Measurements from ENCODE around the gene GPR15. TPM values are rescaled to one million over a fixed set of nuclear protein-coding genes. Genes with fewer than 3 reads are reported as not detected.

Gene GPR15
- total RNA-seq, 1 experiment from 2014 or later = not detected

- Histone ChIP-seq H3K36me3 (replicated peaks; ENCODE audit: control insufficient read depth, insufficient read depth, low read length) (no peaks in the 10 kb centered on the region), H3K4me3 (ENCODE audit: insufficient read depth, low read depth, low read length) (no peak overlapping the region), H3K27me3 (ENCODE audit: control insufficient read depth, insufficient read depth, low read length) (no peaks in the 10 kb centered on the region)
- DNase-seq = no peak
Measured at GRCh38 chr3:98542623-98543022, 10.8 kb downstream of the GPR15 start.

DNA sequence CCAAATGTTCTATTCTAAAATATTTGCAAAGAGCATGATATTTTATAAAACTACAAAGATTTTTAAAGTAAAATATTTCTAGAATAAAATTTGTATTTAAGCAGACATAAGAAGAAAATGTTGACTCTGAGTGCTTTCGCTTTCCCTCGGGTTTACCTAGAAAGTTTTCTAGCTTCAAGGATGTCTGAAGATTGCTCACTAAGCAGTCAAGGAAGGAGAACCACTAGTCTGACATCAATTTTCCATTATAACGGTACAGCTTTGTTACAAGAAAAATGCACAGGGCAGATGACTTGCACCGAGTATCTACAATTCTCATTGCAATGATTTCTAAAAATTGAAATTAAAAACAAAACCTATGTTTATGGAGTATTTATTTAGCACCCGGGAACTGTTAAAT is 14.2 kb downstream of the GPR15 start:
- Histone ChIP-seq H3K27me3 (ENCODE audit: control insufficient read depth, insufficient read depth, low read length) (no peaks in the 10 kb centered on the region), H3K36me3 (replicated peaks; ENCODE audit: control insufficient read depth, insufficient read depth, low read length) (no peaks in the 10 kb centered on the region), H3K4me3 (ENCODE audit: insufficient read depth, low read depth, low read length) (no peak overlapping the region)
- no peak for DNase-seq

- no peaks in the 10 kb centered on the region for H3K36me3 ChIP-seq (replicated peaks; ENCODE audit: control insufficient read depth, insufficient read depth, low read length)
- DNase-seq = no peak
- no peak overlapping the region for H3K4me3 ChIP-seq (ENCODE audit: insufficient read depth, low read depth, low read length)
- no peaks in the 10 kb centered on the region for H3K27me3 ChIP-seq (ENCODE audit: control insufficient read depth, insufficient read depth, low read length)
Measured at GRCh38 chr3:98548544-98548943, 16.8 kb downstream of the GPR15 start.

DNA sequence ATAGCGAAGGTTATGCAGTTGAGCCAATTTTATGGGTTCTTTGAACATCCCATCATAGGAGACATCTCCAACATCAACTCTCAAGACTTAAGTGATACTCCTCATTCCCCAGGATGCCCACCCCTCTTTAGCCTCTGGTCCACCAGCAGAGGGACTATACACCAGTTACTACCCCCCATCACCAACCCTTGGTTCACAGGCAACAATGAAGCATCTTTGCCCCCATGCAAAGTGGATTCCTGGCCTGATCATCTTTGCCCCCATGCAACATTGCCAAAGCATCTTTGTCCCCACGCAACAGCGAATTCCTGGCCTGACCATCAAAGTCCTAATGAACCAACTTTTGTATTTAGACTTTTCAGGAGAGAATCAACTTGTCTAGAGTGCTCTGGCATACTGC is 19.1 kb downstream of the GPR15 start:
- Histone ChIP-seq H3K36me3 (replicated peaks; ENCODE audit: control insufficient read depth, insufficient read depth, low read length) (no peaks in the 10 kb centered on the region), H3K27me3 (ENCODE audit: control insufficient read depth, insufficient read depth, low read length) (no peaks in the 10 kb centered on the region), H3K4me3 (ENCODE audit: insufficient read depth, low read depth, low read length) (no peak overlapping the region)
- no peak for DNase-seq

DNA sequence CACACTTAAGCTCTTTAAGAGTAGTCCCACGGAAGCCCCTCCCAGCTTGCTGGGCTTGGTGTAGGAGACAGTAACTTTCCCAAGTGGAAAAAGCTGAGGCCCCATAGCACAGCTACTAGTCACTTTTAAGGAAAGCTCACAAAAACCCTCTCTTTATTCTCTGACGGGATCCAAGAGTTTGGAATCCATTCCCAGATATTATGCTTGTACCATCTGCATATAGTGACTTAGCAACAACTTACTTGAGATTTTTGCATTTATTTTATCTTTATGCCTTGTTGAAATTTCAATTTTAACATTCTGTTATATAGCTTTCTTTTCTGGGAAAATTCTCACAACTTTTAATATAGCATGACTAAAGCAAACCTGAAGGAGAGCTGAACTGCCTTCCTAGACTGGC is 19.5 kb downstream of the GPR15 start:
- no peak for DNase-seq
- Histone ChIP-seq H3K36me3 (replicated peaks; ENCODE audit: control insufficient read depth, insufficient read depth, low read length) (no peaks in the 10 kb centered on the region), H3K27me3 (ENCODE audit: control insufficient read depth, insufficient read depth, low read length) (no peaks in the 10 kb centered on the region)

DNA sequence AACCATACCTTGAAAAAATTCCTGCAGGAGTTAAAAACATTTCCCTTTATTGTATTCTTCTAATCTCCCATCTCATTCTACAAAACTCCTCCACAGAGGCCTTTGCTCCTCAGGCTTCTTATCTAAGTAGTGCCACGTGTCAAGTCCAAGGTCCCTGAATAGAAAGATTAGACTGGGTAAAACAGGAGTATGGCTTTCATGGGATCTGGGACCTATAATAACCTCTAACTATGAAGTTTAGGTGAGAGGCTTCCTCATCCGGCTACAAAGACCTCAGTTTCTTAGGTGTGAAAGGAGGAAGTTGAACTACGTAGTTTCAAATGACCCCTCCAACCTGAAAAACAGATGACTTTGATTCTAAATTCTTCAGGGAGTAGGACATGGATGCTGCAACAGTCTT is 20.0 kb downstream of the GPR15 start:
- H3K27me3 ChIP-seq (ENCODE audit: control insufficient read depth, insufficient read depth, low read length) = no peaks in the 10 kb centered on the region
- H3K36me3 ChIP-seq (replicated peaks; ENCODE audit: control insufficient read depth, insufficient read depth, low read length) = no peaks in the 10 kb centered on the region
- no peak overlapping the region for H3K4me3 ChIP-seq (ENCODE audit: insufficient read depth, low read depth, low read length)

More for the DNA sequence above, 19.5 kb downstream of the GPR15 start:
- no peak overlapping the region for H3K4me3 ChIP-seq (ENCODE audit: insufficient read depth, low read depth, low read length)

DNA sequence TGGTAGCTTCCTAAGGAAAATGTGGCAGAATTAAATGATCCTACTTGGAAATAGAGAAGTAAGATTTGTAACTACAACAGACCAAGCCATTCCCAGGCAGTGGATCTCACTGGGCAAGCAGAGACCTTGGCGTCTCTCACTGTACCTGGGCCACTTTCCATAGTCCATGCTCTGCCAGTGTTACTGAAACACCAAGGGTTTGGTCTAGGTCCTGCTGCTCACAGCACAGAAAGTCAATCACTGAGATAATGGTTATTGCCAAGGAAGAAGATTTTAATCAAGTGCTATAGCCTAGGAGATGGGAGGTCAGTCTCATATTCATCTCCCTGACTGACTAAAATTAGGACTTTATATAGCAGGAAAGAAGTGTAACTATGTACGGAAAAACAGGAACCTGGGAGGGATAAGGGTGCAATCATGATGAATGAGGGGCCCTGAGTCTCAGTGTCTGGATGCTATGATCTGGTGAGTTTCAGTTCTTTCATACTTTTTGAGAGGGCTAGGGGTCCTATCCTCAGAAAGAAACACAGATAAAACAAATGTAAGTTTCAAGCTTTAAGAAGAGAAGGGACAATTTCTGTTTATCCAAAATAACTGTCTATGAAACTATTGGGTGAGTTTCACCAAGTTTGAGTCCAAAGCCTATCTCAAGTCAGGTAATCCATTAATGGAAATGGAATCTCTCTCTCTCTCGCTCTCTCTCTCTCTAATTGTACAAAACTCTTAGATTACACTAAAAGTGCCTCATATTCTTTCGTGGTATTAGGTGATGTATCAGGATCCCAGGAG is 20.6 kb downstream of the GPR15 start:
- DNase-seq = no peak
- no peaks in the 10 kb centered on the region for H3K36me3 ChIP-seq (replicated peaks; ENCODE audit: control insufficient read depth, insufficient read depth, low read length)
- no peak overlapping the region for H3K4me3 ChIP-seq (ENCODE audit: insufficient read depth, low read depth, low read length)
- H3K27me3 ChIP-seq (ENCODE audit: control insufficient read depth, insufficient read depth, low read length) = no peaks in the 10 kb centered on the region

More for the DNA sequence above, 20.0 kb downstream of the GPR15 start:
- no peak for DNase-seq

GRCh38 chr3:98553021-98553563 is 21.3 kb downstream of the GPR15 start:
- Histone ChIP-seq H3K4me3 (ENCODE audit: insufficient read depth, low read depth, low read length) (no peak overlapping the region), H3K36me3 (replicated peaks; ENCODE audit: control insufficient read depth, insufficient read depth, low read length) (no peaks in the 10 kb centered on the region), H3K27me3 (ENCODE audit: control insufficient read depth, insufficient read depth, low read length) (no peaks in the 10 kb centered on the region)
- DNase-seq = no peak

GRCh38 chr3:98553753-98554152 is 22.0 kb downstream of the GPR15 start:
- H3K36me3 ChIP-seq (replicated peaks; ENCODE audit: control insufficient read depth, insufficient read depth, low read length) = no peaks in the 10 kb centered on the region
- H3K4me3 ChIP-seq (ENCODE audit: insufficient read depth, low read depth, low read length) = no peak overlapping the region
- DNase-seq = no peak
- H3K27me3 ChIP-seq (ENCODE audit: control insufficient read depth, insufficient read depth, low read length) = no peaks in the 10 kb centered on the region

DNA sequence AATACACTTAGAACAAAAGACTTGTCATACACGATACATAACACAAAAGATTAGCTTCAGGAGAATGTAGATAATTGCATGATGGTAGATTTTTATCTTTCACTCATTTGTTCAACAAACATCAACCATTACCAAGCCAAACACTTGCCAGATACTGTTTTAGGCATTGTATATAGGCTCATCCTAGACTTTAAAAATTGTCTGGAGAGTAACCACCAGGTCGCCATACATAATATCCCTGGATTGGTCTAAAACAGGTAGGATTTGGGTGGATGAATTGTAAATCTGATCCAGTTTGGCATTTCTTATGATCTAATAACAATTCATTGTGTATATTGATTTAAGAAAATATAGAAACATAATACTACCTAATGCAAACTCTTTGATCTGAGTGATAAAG is 22.8 kb downstream of the GPR15 start:
- DNase-seq = no peak
- Histone ChIP-seq H3K36me3 (replicated peaks; ENCODE audit: control insufficient read depth, insufficient read depth, low read length) (no peaks in the 10 kb centered on the region), H3K4me3 (ENCODE audit: insufficient read depth, low read depth, low read length) (no peak overlapping the region), H3K27me3 (ENCODE audit: control insufficient read depth, insufficient read depth, low read length) (no peaks in the 10 kb centered on the region)

- DNase-seq = no peak
- no peaks in the 10 kb centered on the region for H3K27me3 ChIP-seq (ENCODE audit: control insufficient read depth, insufficient read depth, low read length)
- H3K36me3 ChIP-seq (replicated peaks; ENCODE audit: control insufficient read depth, insufficient read depth, low read length) = no peaks in the 10 kb centered on the region
- no peak overlapping the region for H3K4me3 ChIP-seq (ENCODE audit: insufficient read depth, low read depth, low read length)
Measured at GRCh38 chr3:98555025-98555379, 23.2 kb downstream of the GPR15 start.

GRCh38 chr3:98556164-98557130 is 24.7 kb downstream of the GPR15 start:
- H3K27me3 ChIP-seq (ENCODE audit: control insufficient read depth, insufficient read depth, low read length) = no peaks in the 10 kb centered on the region
- DNase-seq = no peak
- H3K4me3 ChIP-seq (ENCODE audit: insufficient read depth, low read depth, low read length) = no peak overlapping the region
- no peaks in the 10 kb centered on the region for H3K36me3 ChIP-seq (replicated peaks; ENCODE audit: control insufficient read depth, insufficient read depth, low read length)

- no peak for DNase-seq
- Histone ChIP-seq H3K27me3 (ENCODE audit: control insufficient read depth, insufficient read depth, low read length) (no peaks in the 10 kb centered on the region), H3K36me3 (replicated peaks; ENCODE audit: control insufficient read depth, insufficient read depth, low read length) (no peaks in the 10 kb centered on the region), H3K4me3 (ENCODE audit: insufficient read depth, low read depth, low read length) (no peak overlapping the region)
Measured at GRCh38 chr3:98557324-98558010, 25.7 kb downstream of the GPR15 start.

GRCh38 chr3:98558100-98558827 is 26.5 kb downstream of the GPR15 start:
- Histone ChIP-seq H3K27me3 (ENCODE audit: control insufficient read depth, insufficient read depth, low read length) (no peaks in the 10 kb centered on the region), H3K36me3 (replicated peaks; ENCODE audit: control insufficient read depth, insufficient read depth, low read length) (no peaks in the 10 kb centered on the region), H3K4me3 (ENCODE audit: insufficient read depth, low read depth, low read length) (no peak overlapping the region)
- no peak for DNase-seq

Data from H7 (cell line).